Measurements from ENCODE around the gene PDLIM1.

Gene PDLIM1

DNA sequence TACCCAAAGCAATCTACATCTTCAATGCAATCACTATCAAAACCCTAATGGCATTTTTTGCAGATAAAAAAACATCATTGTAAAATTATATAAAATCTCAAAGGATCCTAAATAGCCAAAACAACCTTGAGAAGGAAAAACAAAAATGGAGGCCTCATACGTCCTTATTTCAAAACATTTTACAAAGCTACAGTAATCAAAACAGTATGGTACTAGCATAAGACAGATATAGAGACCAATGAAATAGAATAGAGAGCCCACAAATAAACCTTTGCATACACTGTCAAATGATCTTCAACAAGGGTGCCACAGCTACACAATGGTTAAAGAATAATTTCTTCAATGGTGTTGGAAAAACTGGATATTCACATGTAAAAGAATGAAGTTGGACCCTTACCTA, 34.5 kb downstream of the PDLIM1 start:
- no peaks in the 10 kb centered on the region for H3K27me3 ChIP-seq (ENCODE audit: control insufficient read depth, insufficient read depth, low read length)
- peaks cover 32% of the 10 kb centered on the region for H3K36me3 ChIP-seq (ENCODE audit: control insufficient read depth, insufficient read depth, low read length)
- H3K9me3 ChIP-seq (ENCODE audit: control insufficient read depth, insufficient read depth, low read length), result no peaks in the 10 kb centered on the region
- H3K4me3 ChIP-seq (ENCODE audit: low read depth, low read length), result no peak overlapping the region
- no peak overlapping the region for H3K9ac ChIP-seq (ENCODE audit: low read depth, low read length)
- H3K4me1 ChIP-seq (ENCODE audit: control insufficient read depth, insufficient read depth, low read length), result no peaks in the 10 kb centered on the region

DNA sequence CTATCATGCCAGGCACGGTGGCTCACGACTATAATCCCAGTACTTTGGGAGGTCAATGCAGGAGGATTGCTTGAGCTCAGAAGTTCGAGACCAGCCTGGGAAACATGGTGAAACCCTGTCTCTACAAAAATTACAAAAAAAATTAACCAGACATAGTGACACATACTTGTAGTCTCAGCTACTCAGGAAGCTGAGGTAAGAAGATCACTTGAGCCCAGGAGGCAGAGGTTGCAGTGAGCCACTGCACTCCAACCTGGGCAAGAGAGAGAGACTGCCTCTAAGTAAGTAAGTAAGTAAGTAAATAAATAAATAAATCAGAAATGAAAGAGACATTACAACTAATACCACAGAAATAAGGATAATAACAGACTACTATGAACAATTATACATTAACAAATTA, 36.2 kb downstream of the PDLIM1 start:
- Histone ChIP-seq H3K27me3 (ENCODE audit: control insufficient read depth, insufficient read depth, low read length) (no peaks in the 10 kb centered on the region), H3K36me3 (ENCODE audit: control insufficient read depth, insufficient read depth, low read length) (peaks cover 15% of the 10 kb centered on the region), H3K4me1 (ENCODE audit: control insufficient read depth, insufficient read depth, low read length) (peaks cover 9% of the 10 kb centered on the region), H3K9me3 (ENCODE audit: control insufficient read depth, insufficient read depth, low read length) (no peaks in the 10 kb centered on the region), H3K9ac (ENCODE audit: low read depth, low read length) (no peak overlapping the region), H3K4me3 (ENCODE audit: low read depth, low read length) (no peak overlapping the region)

DNA sequence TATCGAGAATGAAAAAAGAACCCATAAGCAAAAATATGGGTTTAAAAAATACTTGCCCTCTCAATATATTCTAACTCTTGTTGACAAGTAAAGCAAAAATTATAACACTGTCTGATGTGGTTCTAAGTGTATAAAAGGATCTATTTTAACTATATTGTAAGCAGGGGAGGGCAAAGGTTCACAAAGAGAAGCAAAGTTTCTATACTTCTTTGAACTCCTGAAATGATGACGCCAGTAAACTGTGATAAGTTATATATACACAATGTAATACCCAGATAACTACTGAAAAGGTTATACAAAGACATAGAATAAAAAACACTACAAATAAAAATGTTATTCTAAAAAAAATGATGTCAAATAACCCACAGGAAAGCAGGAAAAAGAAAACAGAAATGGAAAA, 37.1 kb downstream of the PDLIM1 start:
- H3K27me3 ChIP-seq (ENCODE audit: control insufficient read depth, insufficient read depth, low read length), result no peaks in the 10 kb centered on the region
- H3K9me3 ChIP-seq (ENCODE audit: control insufficient read depth, insufficient read depth, low read length), result no peaks in the 10 kb centered on the region

GRCh38 chr10:95253007-95253406, 37.8 kb downstream of the PDLIM1 start:
- Histone ChIP-seq H3K9me3 (ENCODE audit: control insufficient read depth, insufficient read depth, low read length) (no peaks in the 10 kb centered on the region), H3K27me3 (ENCODE audit: control insufficient read depth, insufficient read depth, low read length) (no peaks in the 10 kb centered on the region), H3K4me3 (ENCODE audit: low read depth, low read length) (no peak overlapping the region), H3K36me3 (ENCODE audit: control insufficient read depth, insufficient read depth, low read length) (peaks cover 6% of the 10 kb centered on the region), H3K9ac (ENCODE audit: low read depth, low read length) (no peak overlapping the region), H3K4me1 (ENCODE audit: control insufficient read depth, insufficient read depth, low read length) (peaks cover 9% of the 10 kb centered on the region)

More for the DNA sequence above, 37.1 kb downstream of the PDLIM1 start:
- H3K4me3 ChIP-seq (ENCODE audit: low read depth, low read length), result no peak overlapping the region
- peaks cover 9% of the 10 kb centered on the region for H3K4me1 ChIP-seq (ENCODE audit: control insufficient read depth, insufficient read depth, low read length)
- peaks cover 7% of the 10 kb centered on the region for H3K36me3 ChIP-seq (ENCODE audit: control insufficient read depth, insufficient read depth, low read length)
- H3K9ac ChIP-seq (ENCODE audit: low read depth, low read length), result no peak overlapping the region

- Histone ChIP-seq H3K36me3 (ENCODE audit: control insufficient read depth, insufficient read depth, low read length) (peaks cover 12% of the 10 kb centered on the region), H3K9me3 (ENCODE audit: control insufficient read depth, insufficient read depth, low read length) (no peaks in the 10 kb centered on the region)
These were observed 39.9 kb downstream of the PDLIM1 start for GRCh38 chr10:95250856-95251255.

GRCh38 chr10:95249467-95249866, 41.3 kb downstream of the PDLIM1 start:
- no peaks in the 10 kb centered on the region for H3K9me3 ChIP-seq (ENCODE audit: control insufficient read depth, insufficient read depth, low read length)
- H3K27me3 ChIP-seq (ENCODE audit: control insufficient read depth, insufficient read depth, low read length), result no peaks in the 10 kb centered on the region
- H3K4me1 ChIP-seq (ENCODE audit: control insufficient read depth, insufficient read depth, low read length), result peaks cover 14% of the 10 kb centered on the region
- peaks cover 23% of the 10 kb centered on the region for H3K36me3 ChIP-seq (ENCODE audit: control insufficient read depth, insufficient read depth, low read length)
- no peak overlapping the region for H3K9ac ChIP-seq (ENCODE audit: low read depth, low read length)
- no peak overlapping the region for H3K4me3 ChIP-seq (ENCODE audit: low read depth, low read length)

More at GRCh38 chr10:95250856-95251255, 39.9 kb downstream of the PDLIM1 start:
- Histone ChIP-seq H3K4me3 (ENCODE audit: low read depth, low read length) (no peak overlapping the region), H3K4me1 (ENCODE audit: control insufficient read depth, insufficient read depth, low read length) (peaks cover 14% of the 10 kb centered on the region), H3K9ac (ENCODE audit: low read depth, low read length) (no peak overlapping the region), H3K27me3 (ENCODE audit: control insufficient read depth, insufficient read depth, low read length) (no peaks in the 10 kb centered on the region)

- Histone ChIP-seq H3K4me3 (ENCODE audit: low read depth, low read length) (no peak overlapping the region), H3K9me3 (ENCODE audit: control insufficient read depth, insufficient read depth, low read length) (no peaks in the 10 kb centered on the region), H3K36me3 (ENCODE audit: control insufficient read depth, insufficient read depth, low read length) (peaks cover 23% of the 10 kb centered on the region), H3K27me3 (ENCODE audit: control insufficient read depth, insufficient read depth, low read length) (no peaks in the 10 kb centered on the region), H3K9ac (ENCODE audit: low read depth, low read length) (no peak overlapping the region), H3K4me1 (ENCODE audit: control insufficient read depth, insufficient read depth, low read length) (peaks cover 14% of the 10 kb centered on the region)
These were observed 41.8 kb downstream of the PDLIM1 start for GRCh38 chr10:95248989-95249388.

GRCh38 chr10:95247881-95248583, 42.8 kb downstream of the PDLIM1 start:
- H3K36me3 ChIP-seq (ENCODE audit: control insufficient read depth, insufficient read depth, low read length), result peaks cover 23% of the 10 kb centered on the region
- H3K4me3 ChIP-seq (ENCODE audit: low read depth, low read length), result no peak overlapping the region
- H3K4me1 ChIP-seq (ENCODE audit: control insufficient read depth, insufficient read depth, low read length), result peaks cover 14% of the 10 kb centered on the region
- H3K27me3 ChIP-seq (ENCODE audit: control insufficient read depth, insufficient read depth, low read length), result no peaks in the 10 kb centered on the region
- H3K9ac ChIP-seq (ENCODE audit: low read depth, low read length), result no peak overlapping the region
- no peaks in the 10 kb centered on the region for H3K9me3 ChIP-seq (ENCODE audit: control insufficient read depth, insufficient read depth, low read length)

DNA sequence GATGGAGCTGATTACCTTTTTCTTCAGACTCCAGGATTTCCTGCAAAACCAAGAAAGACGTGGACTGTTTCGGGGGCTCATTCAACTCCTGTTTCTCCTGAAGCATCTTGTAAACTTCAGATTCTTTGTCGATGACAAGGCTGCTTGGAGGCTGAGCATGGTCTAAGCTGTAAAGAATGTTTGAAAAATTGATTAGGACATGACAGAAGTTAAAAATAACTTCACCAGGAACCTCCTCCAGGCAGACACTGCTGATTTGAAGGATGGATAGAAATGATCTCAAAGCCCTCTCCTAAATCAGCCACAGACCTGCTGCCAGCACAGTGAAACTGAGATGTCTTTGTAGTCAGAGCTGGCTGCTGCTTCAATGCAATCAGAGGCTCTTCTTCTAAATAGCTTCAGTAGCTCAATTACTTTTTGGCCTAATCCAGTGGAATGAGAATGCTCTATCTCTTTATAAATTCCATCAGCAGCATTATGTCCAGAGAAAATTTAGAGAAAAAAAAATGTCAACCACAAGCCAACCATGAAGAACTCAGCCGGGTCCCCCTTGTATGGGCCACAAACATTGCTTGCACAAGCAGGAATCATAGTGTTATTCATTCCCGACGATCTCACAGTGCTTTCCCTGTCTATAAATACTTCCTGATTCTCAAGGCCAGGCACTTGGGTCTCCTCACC, 43.5 kb downstream of the PDLIM1 start:
- Histone ChIP-seq H3K4me3 (ENCODE audit: low read depth, low read length) (no peak overlapping the region), H3K36me3 (ENCODE audit: control insufficient read depth, insufficient read depth, low read length) (peaks cover 29% of the 10 kb centered on the region), H3K4me1 (ENCODE audit: control insufficient read depth, insufficient read depth, low read length) (peaks cover 14% of the 10 kb centered on the region), H3K9ac (ENCODE audit: low read depth, low read length) (no peak overlapping the region), H3K9me3 (ENCODE audit: control insufficient read depth, insufficient read depth, low read length) (no peaks in the 10 kb centered on the region), H3K27me3 (ENCODE audit: control insufficient read depth, insufficient read depth, low read length) (no peaks in the 10 kb centered on the region)

DNA sequence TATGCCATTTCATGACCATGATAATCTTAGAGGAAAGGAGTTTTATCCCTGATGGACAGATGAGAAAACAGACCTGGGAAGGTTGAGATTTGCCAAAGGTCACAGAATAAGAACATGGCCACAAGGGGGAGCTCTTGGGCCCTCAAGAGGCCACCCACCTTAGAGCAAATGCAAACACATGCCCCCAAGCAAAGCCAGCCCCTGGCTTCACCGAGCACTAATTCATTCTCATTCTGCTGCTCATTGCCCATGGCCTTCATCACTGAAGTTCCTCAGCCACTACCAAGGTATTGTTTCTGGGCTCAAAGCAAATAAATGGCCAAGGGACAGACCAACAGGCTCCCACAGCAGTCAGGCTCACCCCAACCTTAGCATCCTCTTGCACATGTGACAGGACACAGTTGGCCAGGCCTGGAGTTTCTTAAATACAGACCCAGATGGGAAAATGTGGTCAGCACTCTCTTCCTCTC, 44.2 kb downstream of the PDLIM1 start:
- no peaks in the 10 kb centered on the region for H3K27me3 ChIP-seq (ENCODE audit: control insufficient read depth, insufficient read depth, low read length)
- H3K9ac ChIP-seq (ENCODE audit: low read depth, low read length), result no peak overlapping the region
- H3K9me3 ChIP-seq (ENCODE audit: control insufficient read depth, insufficient read depth, low read length), result no peaks in the 10 kb centered on the region
- peaks cover 14% of the 10 kb centered on the region for H3K4me1 ChIP-seq (ENCODE audit: control insufficient read depth, insufficient read depth, low read length)
- H3K36me3 ChIP-seq (ENCODE audit: control insufficient read depth, insufficient read depth, low read length), result peaks cover 36% of the 10 kb centered on the region
- H3K4me3 ChIP-seq (ENCODE audit: low read depth, low read length), result no peak overlapping the region

GRCh38 chr10:95245425-95246055, 45.3 kb downstream of the PDLIM1 start:
- Histone ChIP-seq H3K4me1 (ENCODE audit: control insufficient read depth, insufficient read depth, low read length) (peaks cover 11% of the 10 kb centered on the region), H3K36me3 (ENCODE audit: control insufficient read depth, insufficient read depth, low read length) (peaks cover 47% of the 10 kb centered on the region), H3K27me3 (ENCODE audit: control insufficient read depth, insufficient read depth, low read length) (no peaks in the 10 kb centered on the region), H3K9me3 (ENCODE audit: control insufficient read depth, insufficient read depth, low read length) (no peaks in the 10 kb centered on the region), H3K4me3 (ENCODE audit: low read depth, low read length) (no peak overlapping the region), H3K9ac (ENCODE audit: low read depth, low read length) (no peak overlapping the region)

DNA sequence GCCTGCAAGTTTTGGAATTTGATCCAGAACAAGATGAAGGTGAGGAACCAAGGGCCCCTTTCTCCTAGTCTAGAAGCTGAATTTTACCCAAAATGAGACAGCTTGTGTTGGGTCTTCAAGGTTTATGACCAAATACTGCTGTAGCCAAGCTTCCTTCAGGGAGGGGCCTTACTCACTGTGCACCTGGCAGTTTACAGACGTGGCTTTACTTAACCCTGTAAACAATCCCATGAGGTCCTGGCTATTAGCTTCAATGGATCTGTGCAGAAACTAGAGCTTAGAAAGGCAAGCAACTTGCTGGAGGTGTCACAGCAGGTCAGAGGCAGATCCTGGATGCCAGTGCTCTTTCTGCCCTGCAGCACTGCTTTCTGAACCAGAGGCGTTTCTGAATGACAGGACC, 46.7 kb downstream of the PDLIM1 start:
- H3K27me3 ChIP-seq (ENCODE audit: control insufficient read depth, insufficient read depth, low read length), result no peaks in the 10 kb centered on the region
- no peak overlapping the region for H3K4me3 ChIP-seq (ENCODE audit: low read depth, low read length)
- H3K36me3 ChIP-seq (ENCODE audit: control insufficient read depth, insufficient read depth, low read length), result peaks cover 52% of the 10 kb centered on the region
- H3K9ac ChIP-seq (ENCODE audit: low read depth, low read length), result no peak overlapping the region
- H3K9me3 ChIP-seq (ENCODE audit: control insufficient read depth, insufficient read depth, low read length), result no peaks in the 10 kb centered on the region
- peaks cover 5% of the 10 kb centered on the region for H3K4me1 ChIP-seq (ENCODE audit: control insufficient read depth, insufficient read depth, low read length)
